ENCODE data around the gene STARD13.

The STARD13 gene

DNA sequence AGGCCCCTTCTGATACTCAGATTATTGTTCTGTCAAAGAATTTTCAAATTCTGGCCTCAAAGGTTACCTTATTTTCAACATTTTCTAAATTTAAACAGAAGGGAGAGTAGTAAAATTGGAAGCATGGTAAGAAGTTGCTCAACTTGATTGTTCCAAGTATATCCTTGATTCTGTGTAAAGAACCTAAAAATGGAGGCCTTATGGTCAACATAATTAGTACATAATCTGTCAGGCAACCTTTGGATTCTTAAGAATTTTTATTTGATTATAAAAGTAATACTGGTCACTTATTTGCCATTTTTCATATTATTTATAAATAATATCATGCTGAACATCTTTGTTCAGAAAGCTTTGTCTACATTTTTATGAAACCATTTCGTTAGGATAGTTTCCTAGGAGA, 83.9 kb downstream of the STARD13 start:
- no peak for DNase-seq (ENCODE audit: low read depth, low spot score)
- H3K4me1 ChIP-seq (ENCODE audit: control insufficient read depth, insufficient read depth, low read length) = 0 out of 2 replicates have a peak, but pooled peaks cover 1% of the 10 kb centered on the region
- WGBS (ENCODE audit: insufficient coverage, insufficient read length) = no CpG with 5 or more reads among the region's 1 CpG
- no peaks in the 10 kb centered on the region for H3K36me3 ChIP-seq (ENCODE audit: control insufficient read depth, insufficient read depth, low read length)
- no peaks in the 10 kb centered on the region for H3K9me3 ChIP-seq (ENCODE audit: control insufficient read depth, insufficient read depth, low read length)
- H3K4me3 ChIP-seq (ENCODE audit: low read length) = no peak overlapping the region
- H3K27ac ChIP-seq (ENCODE audit: low read length) = no peak overlapping the region
- no peaks in the 10 kb centered on the region for H3K27me3 ChIP-seq (ENCODE audit: control insufficient read depth, insufficient read depth, low read length)

GRCh38 chr13:33199289-33199850, 86.2 kb downstream of the STARD13 start:
- H3K27ac ChIP-seq (ENCODE audit: low read length) = no peak overlapping the region
- WGBS (ENCODE audit: insufficient coverage, insufficient read length) = no CpG with 5 or more reads among the region's 2 CpGs
- DNase-seq (ENCODE audit: low read depth, low spot score) = no peak
- no peaks in the 10 kb centered on the region for H3K27me3 ChIP-seq (ENCODE audit: control insufficient read depth, insufficient read depth, low read length)
- no peak overlapping the region for H3K4me3 ChIP-seq (ENCODE audit: low read length)
- H3K4me1 ChIP-seq (ENCODE audit: control insufficient read depth, insufficient read depth, low read length) = no peaks in the 10 kb centered on the region
- H3K9me3 ChIP-seq (ENCODE audit: control insufficient read depth, insufficient read depth, low read length) = no peaks in the 10 kb centered on the region
- no peaks in the 10 kb centered on the region for H3K36me3 ChIP-seq (ENCODE audit: control insufficient read depth, insufficient read depth, low read length)

GRCh38 chr13:33197541-33197971, 88.0 kb downstream of the STARD13 start:
- Histone ChIP-seq H3K4me3 (ENCODE audit: low read length) (no peak overlapping the region), H3K36me3 (ENCODE audit: control insufficient read depth, insufficient read depth, low read length) (no peaks in the 10 kb centered on the region), H3K27me3 (ENCODE audit: control insufficient read depth, insufficient read depth, low read length) (no peaks in the 10 kb centered on the region), H3K9me3 (ENCODE audit: control insufficient read depth, insufficient read depth, low read length) (no peaks in the 10 kb centered on the region), H3K27ac (ENCODE audit: low read length) (no peak overlapping the region), H3K4me1 (ENCODE audit: control insufficient read depth, insufficient read depth, low read length) (no peaks in the 10 kb centered on the region)
- no peak for DNase-seq (ENCODE audit: low read depth, low spot score)
- no CpG with 5 or more reads among the region's 13 CpGs for WGBS (ENCODE audit: insufficient coverage, insufficient read length)

- Histone ChIP-seq H3K4me3 (ENCODE audit: low read length) (no peak overlapping the region), H3K4me1 (ENCODE audit: control insufficient read depth, insufficient read depth, low read length) (no peaks in the 10 kb centered on the region), H3K9me3 (ENCODE audit: control insufficient read depth, insufficient read depth, low read length) (no peaks in the 10 kb centered on the region), H3K27me3 (ENCODE audit: control insufficient read depth, insufficient read depth, low read length) (no peaks in the 10 kb centered on the region), H3K36me3 (ENCODE audit: control insufficient read depth, insufficient read depth, low read length) (no peaks in the 10 kb centered on the region), H3K27ac (ENCODE audit: low read length) (no peak overlapping the region)
- no CpG with 5 or more reads among the region's 3 CpGs for WGBS (ENCODE audit: insufficient coverage, insufficient read length)
- no peak for DNase-seq (ENCODE audit: low read depth, low spot score)
These were observed 88.8 kb downstream of the STARD13 start for GRCh38 chr13:33196767-33197166.

- Histone ChIP-seq H3K9me3 (ENCODE audit: control insufficient read depth, insufficient read depth, low read length) (no peaks in the 10 kb centered on the region), H3K36me3 (ENCODE audit: control insufficient read depth, insufficient read depth, low read length) (no peaks in the 10 kb centered on the region), H3K4me3 (ENCODE audit: low read length) (no peak overlapping the region), H3K27me3 (ENCODE audit: control insufficient read depth, insufficient read depth, low read length) (no peaks in the 10 kb centered on the region), H3K27ac (ENCODE audit: low read length) (no peak overlapping the region), H3K4me1 (ENCODE audit: control insufficient read depth, insufficient read depth, low read length) (no peaks in the 10 kb centered on the region)
- DNase-seq (ENCODE audit: low read depth, low spot score) = no peak
- no CpG with 5 or more reads among the region's 13 CpGs for WGBS (ENCODE audit: insufficient coverage, insufficient read length)
These were observed 89.7 kb downstream of the STARD13 start for GRCh38 chr13:33195693-33196464.

DNA sequence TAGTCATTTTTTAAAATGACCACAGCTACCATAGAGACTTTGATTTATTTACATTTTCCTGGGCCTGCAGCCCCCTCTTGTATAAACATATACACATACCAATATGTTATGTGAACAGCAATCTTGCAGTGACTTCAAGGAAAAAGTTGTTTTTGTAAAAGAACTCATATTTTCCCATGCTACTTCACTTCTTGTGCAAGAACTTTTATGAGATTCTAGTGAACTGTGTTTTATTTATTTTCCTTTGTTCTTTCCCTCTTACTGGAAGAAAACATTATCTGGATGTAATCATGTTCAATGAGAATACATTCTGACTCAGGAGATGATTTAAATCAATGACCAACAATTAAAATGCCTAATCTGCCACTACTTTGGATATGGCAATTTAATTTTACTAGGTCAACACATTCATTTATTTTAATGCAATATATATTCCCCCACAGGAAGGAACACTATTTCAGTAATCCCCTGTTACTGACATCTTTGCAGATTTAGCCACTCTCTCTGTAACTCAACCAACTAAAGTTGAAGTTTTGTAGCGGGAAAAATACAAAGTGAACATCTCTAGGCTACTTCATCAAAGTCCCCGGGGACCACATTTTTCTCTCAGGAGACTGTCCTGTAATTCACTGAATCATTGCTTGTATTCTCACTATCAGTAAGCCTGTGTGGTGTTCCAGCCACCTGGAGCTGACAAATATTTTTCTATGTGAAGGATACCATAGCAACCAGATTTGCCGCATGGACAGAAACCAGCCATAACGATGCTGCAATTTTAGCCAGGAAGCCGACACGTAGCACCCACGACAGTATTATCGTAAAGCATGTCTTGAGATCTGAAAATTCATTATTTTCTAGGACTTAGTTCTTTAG, 90.5 kb downstream of the STARD13 start:
- WGBS (ENCODE audit: insufficient coverage, insufficient read length) = no CpG with 5 or more reads among the region's 8 CpGs

GRCh38 chr13:33193428-33193974, 92.1 kb downstream of the STARD13 start:
- no CpG with 5 or more reads among the region's 7 CpGs for WGBS (ENCODE audit: insufficient coverage, insufficient read length)
- Histone ChIP-seq H3K27me3 (ENCODE audit: control insufficient read depth, insufficient read depth, low read length) (no peaks in the 10 kb centered on the region), H3K9me3 (ENCODE audit: control insufficient read depth, insufficient read depth, low read length) (no peaks in the 10 kb centered on the region), H3K36me3 (ENCODE audit: control insufficient read depth, insufficient read depth, low read length) (no peaks in the 10 kb centered on the region), H3K27ac (ENCODE audit: low read length) (no peak overlapping the region), H3K4me3 (ENCODE audit: low read length) (no peak overlapping the region), H3K4me1 (ENCODE audit: control insufficient read depth, insufficient read depth, low read length) (no peaks in the 10 kb centered on the region)
- DNase-seq (ENCODE audit: low read depth, low spot score) = no peak

More for the DNA sequence above, 90.5 kb downstream of the STARD13 start:
- Histone ChIP-seq H3K9me3 (ENCODE audit: control insufficient read depth, insufficient read depth, low read length) (no peaks in the 10 kb centered on the region), H3K27ac (ENCODE audit: low read length) (no peak overlapping the region), H3K36me3 (ENCODE audit: control insufficient read depth, insufficient read depth, low read length) (no peaks in the 10 kb centered on the region), H3K4me1 (ENCODE audit: control insufficient read depth, insufficient read depth, low read length) (no peaks in the 10 kb centered on the region), H3K4me3 (ENCODE audit: low read length) (no peak overlapping the region), H3K27me3 (ENCODE audit: control insufficient read depth, insufficient read depth, low read length) (no peaks in the 10 kb centered on the region)
- DNase-seq (ENCODE audit: low read depth, low spot score) = no peak

DNA sequence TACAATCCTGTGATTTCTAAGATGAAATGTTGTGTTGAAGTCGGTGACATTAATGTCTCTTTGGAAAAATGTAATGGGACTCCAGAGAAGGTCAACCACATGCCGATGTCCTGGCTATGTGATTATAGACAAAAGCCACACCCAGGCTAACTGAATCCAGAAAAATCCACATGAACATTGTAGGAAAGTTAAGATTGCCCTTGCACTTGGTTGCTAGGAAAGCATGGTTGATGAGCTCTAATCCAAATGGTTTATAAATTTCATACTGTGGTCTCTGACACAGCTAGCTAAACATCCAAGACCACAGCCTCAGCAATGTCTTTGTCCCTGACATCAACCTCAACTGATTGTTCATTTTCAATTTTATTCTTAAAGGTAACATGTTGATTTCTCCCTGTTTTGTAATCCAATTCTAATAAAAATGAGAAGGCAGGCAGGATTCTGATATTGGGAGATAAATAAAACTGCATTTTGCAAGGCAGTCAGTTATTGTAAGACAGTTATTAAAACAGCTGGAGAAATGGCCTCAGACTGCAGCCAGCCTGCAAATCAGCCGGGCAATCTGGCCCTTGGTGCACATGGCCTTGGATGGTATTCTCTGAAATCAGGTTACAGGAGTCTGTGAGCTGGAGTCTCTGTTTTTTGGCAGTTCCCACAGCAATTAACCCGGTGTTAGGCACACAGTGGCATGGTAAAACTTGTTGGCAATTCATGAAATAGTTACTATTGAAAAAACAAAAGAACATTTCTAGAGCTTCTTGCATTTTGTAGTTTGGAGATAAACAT, 93.9 kb downstream of the STARD13 start:
- no peak for DNase-seq (ENCODE audit: low read depth, low spot score)
- H3K27ac ChIP-seq (ENCODE audit: low read length) = no peak overlapping the region
- no peaks in the 10 kb centered on the region for H3K4me1 ChIP-seq (ENCODE audit: control insufficient read depth, insufficient read depth, low read length)
- WGBS (ENCODE audit: insufficient coverage, insufficient read length) = no CpG with 5 or more reads among the region's 4 CpGs
- no peaks in the 10 kb centered on the region for H3K36me3 ChIP-seq (ENCODE audit: control insufficient read depth, insufficient read depth, low read length)
- H3K27me3 ChIP-seq (ENCODE audit: control insufficient read depth, insufficient read depth, low read length) = no peaks in the 10 kb centered on the region
- H3K9me3 ChIP-seq (ENCODE audit: control insufficient read depth, insufficient read depth, low read length) = no peaks in the 10 kb centered on the region
- H3K4me3 ChIP-seq (ENCODE audit: low read length) = no peak overlapping the region

GRCh38 chr13:33189470-33189869, 96.1 kb downstream of the STARD13 start:
- Histone ChIP-seq H3K4me3 (ENCODE audit: low read length) (no peak overlapping the region), H3K27me3 (ENCODE audit: control insufficient read depth, insufficient read depth, low read length) (no peaks in the 10 kb centered on the region), H3K27ac (ENCODE audit: low read length) (no peak overlapping the region), H3K36me3 (ENCODE audit: control insufficient read depth, insufficient read depth, low read length) (no peaks in the 10 kb centered on the region), H3K4me1 (ENCODE audit: control insufficient read depth, insufficient read depth, low read length) (peaks cover 3% of the 10 kb centered on the region), H3K9me3 (ENCODE audit: control insufficient read depth, insufficient read depth, low read length) (no peaks in the 10 kb centered on the region)
- WGBS (ENCODE audit: insufficient coverage, insufficient read length) = no CpG with 5 or more reads among the region's 6 CpGs
- DNase-seq (ENCODE audit: low read depth, low spot score) = no peak

Data from iPS DF 6.9 (cell line).